HCT116 (cell line): ENCODE results near the gene MYH15. TPM values are rescaled to one million over a fixed set of nuclear protein-coding genes. Genes with fewer than 3 reads are reported as not detected.

Experiments used
- ATAC-seq: fragments of 200-7000 bp; cut with Tn5 transposase; 2 replicates; pipeline ENCODE4 v1.9.1; 2020; ENCODE audit warnings: mild to moderate bottlenecking, moderate library complexity
- BruUV-seq: library from RNA; stranded (reverse); fragments of 400-500 nt; replicated peaks from 2 replicates; lab custom pipeline; 2021; lab: Mats Ljungman, UMichigan
- CTCF ChIA-PET: fragments of 300-600 bp; sonication (Branson Sonifier 250); formaldehyde crosslinking; loops from one replicate; lab custom pipeline; 2021; ENCODE audit warnings: antibody characterized with exemption; lab: Charles Lee
- POLR2A ChIA-PET: fragments of 300-600, 350-600 bp; sonication (Branson Sonifier 250); formaldehyde crosslinking; loops from one replicate; lab custom pipeline; 2021; ENCODE audit warnings: antibody characterized with exemption; lab: Charles Lee
- RAD21 ChIA-PET, 2 experiments: fragments of 300-600 bp; sonication (Branson Sonifier 250); formaldehyde crosslinking; loops; one replicate each; lab custom pipeline; 2023; ENCODE audit warnings: low total read pairs in 2 of 2; ENCODE audit not compliant: uncharacterized antibody in 2 of 2, unreplicated experiment in 2 of 2, low non-redundant PET in 1 of 2; lab: Charles Lee
- DNase-seq: peaks from one replicate; pipeline ENCODE4 v3.0.0-alpha.2; 2010; ENCODE audit warnings: low read depth, low spot score
- H2AFZ ChIP-seq: fragments of 200-600 bp; shearing (Covaris generic), sonication (generic); 2 replicates; pipeline ENCODE4 v1.6.1; 2017; ENCODE audit warnings: low read depth, mixed run types, mixed read lengths, antibody characterized with exemption, low read length; ENCODE audit not compliant: poor library complexity, severe bottlenecking
- H3K27ac ChIP-seq: 2 replicates; pipeline ENCODE4 v1.5.1; 2012; ENCODE audit warnings: low read depth, low read length
- H3K27me3 ChIP-seq: fragments of 200-600 bp; sonication (generic); 2 replicates; pipeline ENCODE4 v1.6.1; 2016; ENCODE audit warnings: mixed run types, low read length, mixed read lengths; ENCODE audit not compliant: insufficient read depth
- H3K36me3 ChIP-seq, 2 experiments: fragments of 200-500 bp in 1 of 2; fragments of 200-600 bp in 1 of 2; sonication (Bioruptor generic) in 1 of 2; sonication (generic) in 1 of 2; 2 replicates each; pipeline versions ENCODE4 v1.5.1 to v1.6.1; 2014 to 2016; ENCODE audit warnings: low read length in 2 of 2, inconsistent platforms in 1 of 2, mixed read lengths in 1 of 2, mixed run types in 1 of 2; ENCODE audit not compliant: insufficient read depth in 2 of 2, control insufficient read depth in 1 of 2
- H3K4me1 ChIP-seq, 2 experiments: fragments of 200-600 bp in 1 of 2; sonication (generic) in 1 of 2; 2 replicates each; pipeline versions ENCODE4 v1.5.1 to v1.6.1; 2012 to 2017; ENCODE audit warnings: low read length in 2 of 2, inconsistent platforms in 1 of 2, mild to moderate bottlenecking in 1 of 2, mixed read lengths in 1 of 2, mixed run types in 1 of 2, moderate library complexity in 1 of 2; ENCODE audit not compliant: insufficient read depth in 2 of 2, control insufficient read depth in 1 of 2
- H3K4me2 ChIP-seq: fragments of 200-600 bp; sonication (generic); 2 replicates; pipeline ENCODE4 v1.6.1; 2017; ENCODE audit warnings: mixed run types, low read length, mixed read lengths
- H3K4me3 ChIP-seq, 2 experiments: fragments of 200-600 bp in 1 of 2; sonication (generic) in 1 of 2; replicated peaks in 1 of 2; 2 replicates each; pipeline ENCODE4 v1.5.1; 2011 to 2016; ENCODE audit warnings: low read length in 2 of 2, control low read depth in 1 of 2, low read depth in 1 of 2, mild to moderate bottlenecking in 1 of 2, mixed read lengths in 1 of 2, mixed run types in 1 of 2
- H3K79me2 ChIP-seq: fragments of 200-600 bp; sonication (generic); 2 replicates; pipeline ENCODE4 v1.6.1; 2017; ENCODE audit warnings: mild to moderate bottlenecking, mixed run types, low read length, moderate library complexity, mixed read lengths; ENCODE audit not compliant: insufficient read depth
- H3K9ac ChIP-seq: fragments of 200-600 bp; sonication (generic); 2 replicates; pipeline ENCODE4 v1.6.1; 2016; ENCODE audit warnings: low read length, mixed read lengths
- H3K9me2 ChIP-seq: fragments of 200-600 bp; sonication (generic), shearing (Covaris generic); 2 replicates; pipeline ENCODE4 v1.6.1; 2017; ENCODE audit warnings: mixed run types, mild to moderate bottlenecking, moderate library complexity; ENCODE audit not compliant: insufficient read depth
- H3K9me3 ChIP-seq, 2 experiments: fragments of 200-500 bp in 1 of 2; fragments of 200-600 bp in 1 of 2; sonication (Bioruptor generic) in 1 of 2; sonication (generic) in 1 of 2; 2 replicates each; pipeline ENCODE4 v1.6.1; 2014 to 2017; ENCODE audit warnings: low read length in 2 of 2, mixed read lengths in 2 of 2, inconsistent platforms in 1 of 2, low read depth in 1 of 2, mild to moderate bottlenecking in 1 of 2, mixed run types in 1 of 2, moderate library complexity in 1 of 2; ENCODE audit not compliant: control insufficient read depth in 1 of 2, insufficient read depth in 1 of 2
- H4K20me1 ChIP-seq: fragments of 200-600 bp; sonication (generic), shearing (Covaris generic); 2 replicates; pipeline ENCODE4 v1.6.1; 2017; ENCODE audit warnings: mixed run types, mild to moderate bottlenecking, moderate library complexity; ENCODE audit not compliant: insufficient read depth
- EZH2 ChIP-seq: fragments of 200-600 bp; sonication (generic); IDR thresholded peaks from 2 replicates; pipeline ENCODE4 v1.6.1; 2017; ENCODE audit warnings: antibody characterized with exemption, mixed run types
- EZH2phosphoT487 ChIP-seq: fragments of 200-600 bp; IDR thresholded peaks from 2 replicates; pipeline ENCODE4 v1.6.1; 2018; ENCODE audit warnings: antibody characterized with exemption, borderline replicate concordance
- POLR2A ChIP-seq: IDR thresholded peaks from 2 replicates; pipeline ENCODE4 v1.7.0; 2011; ENCODE audit warnings: borderline replicate concordance; ENCODE audit not compliant: insufficient read depth, insufficient read length; ENCODE audit errors: extremely low read depth
- RAD21 ChIP-seq: IDR thresholded peaks from 2 replicates; pipeline ENCODE4 v1.6.1; 2012; ENCODE audit warnings: low read depth, mild to moderate bottlenecking
- SP1 ChIP-seq: IDR thresholded peaks from 2 replicates; pipeline ENCODE4 v1.6.1; 2012; ENCODE audit warnings: low read depth
- TCF7L2 ChIP-seq: IDR thresholded peaks from 2 replicates; pipeline ENCODE4 v1.7.0; 2011; ENCODE audit warnings: borderline replicate concordance, inconsistent platforms; ENCODE audit not compliant: insufficient read depth, insufficient read length; ENCODE audit errors: extremely low read depth
- YY1 ChIP-seq: IDR thresholded peaks from 2 replicates; pipeline ENCODE4 v1.6.1; 2011; ENCODE audit warnings: low read length, low read depth, moderate library complexity, mild to moderate bottlenecking; ENCODE audit not compliant: insufficient replicate concordance; ENCODE audit errors: extremely low read depth
- intact Hi-C: fragments of 100-400 bp; cut with micrococcal nuclease; formaldehyde crosslinking; loops from 2 replicates; pipeline ENCODE4 v1.10.0; 2022
- total RNA-seq: library from RNA; stranded (reverse); gene quantifications from one replicate; pipeline ENCODE4 v1.2.1, GENCODE V29; 2021; ENCODE audit not compliant: unreplicated experiment
- TF ChIP-seq, protein P1 (sequence below), 3 experiments: fragments of 200-600 bp in 1 of 3; sonication (generic) in 1 of 3; IDR thresholded peaks in 2 of 3; conservative IDR thresholded peaks in 1 of 3; 2 replicates each; pipeline ENCODE4 v1.5.1; 2012 to 2017; ENCODE audit warnings: low read depth in 2 of 3, low read length in 2 of 3, antibody characterized with exemption in 1 of 3, borderline replicate concordance in 1 of 3, control low read depth in 1 of 3, mild to moderate bottlenecking in 1 of 3, mixed read lengths in 1 of 3, mixed run types in 1 of 3, moderate library complexity in 1 of 3; ENCODE audit not compliant: insufficient read depth in 1 of 3
- TF ChIP-seq, protein P2 (sequence below): IDR thresholded peaks from 2 replicates; pipeline ENCODE4 v1.6.1; 2012

Gene MYH15
- total RNA-seq, 1 experiment from 2014 or later, result 11.2 TPM

- no peak for TF ChIP-seq TCF7L2
- no peak for TF ChIP-seq RAD21
Measured at GRCh38 chr3:108509263-108509662, 1.1 kb downstream of the MYH15 start (continued).

- TF ChIP-seq YY1 (no peak), EZH2phosphoT487 (no peak), SP1 (no peak)
- POLR2A ChIA-PET, result no interaction called here
- H3K36me3 ChIP-seq, result no peaks in the 10 kb centered on the region
- H3K27me3 ChIP-seq, result no peaks in the 10 kb centered on the region
- CTCF ChIA-PET, result no interaction called here
- no peaks in the 10 kb centered on the region for H3K79me2 ChIP-seq
- no peak overlapping the region for H3K27ac ChIP-seq
- no peaks in the 10 kb centered on the region for H3K9me3 ChIP-seq
- RAD21 ChIA-PET, result no interaction called here
- intact Hi-C loops, result no loop called here
- H3K4me3 ChIP-seq, result no peak overlapping the region
- no TSS peak for BruUV-seq
- no peaks in the 10 kb centered on the region for H4K20me1 ChIP-seq
- H3K9ac ChIP-seq, result no peak overlapping the region
- ATAC-seq (no peak), DNase-seq (no peak)
- no peak overlapping the region for H3K4me2 ChIP-seq
- no peak overlapping the region for H2AFZ ChIP-seq
- no peaks in the 10 kb centered on the region for H3K9me2 ChIP-seq
- H3K4me1 ChIP-seq, result no peaks in the 10 kb centered on the region
Measured at GRCh38 chr3:108507902-108508301, 2.5 kb downstream of the MYH15 start.

GRCh38 chr3:108505811-108506210, 4.6 kb downstream of the MYH15 start:
- Histone ChIP-seq H3K4me1 (no peaks in the 10 kb centered on the region), H3K9ac (no peak overlapping the region), H2AFZ (no peak overlapping the region), H3K9me3 (no peaks in the 10 kb centered on the region), H3K27me3 (no peaks in the 10 kb centered on the region), H3K79me2 (no peaks in the 10 kb centered on the region), H3K36me3 (no peaks in the 10 kb centered on the region), H4K20me1 (no peaks in the 10 kb centered on the region), H3K4me2 (no peak overlapping the region), H3K4me3 (no peak overlapping the region), H3K9me2 (no peaks in the 10 kb centered on the region), H3K27ac (no peak overlapping the region)
- no peak for DNase-seq
- RAD21 ChIA-PET, result no interaction called here
- no peak for ATAC-seq
- POLR2A ChIA-PET, result no interaction called here
- TF ChIP-seq, protein P1, sequence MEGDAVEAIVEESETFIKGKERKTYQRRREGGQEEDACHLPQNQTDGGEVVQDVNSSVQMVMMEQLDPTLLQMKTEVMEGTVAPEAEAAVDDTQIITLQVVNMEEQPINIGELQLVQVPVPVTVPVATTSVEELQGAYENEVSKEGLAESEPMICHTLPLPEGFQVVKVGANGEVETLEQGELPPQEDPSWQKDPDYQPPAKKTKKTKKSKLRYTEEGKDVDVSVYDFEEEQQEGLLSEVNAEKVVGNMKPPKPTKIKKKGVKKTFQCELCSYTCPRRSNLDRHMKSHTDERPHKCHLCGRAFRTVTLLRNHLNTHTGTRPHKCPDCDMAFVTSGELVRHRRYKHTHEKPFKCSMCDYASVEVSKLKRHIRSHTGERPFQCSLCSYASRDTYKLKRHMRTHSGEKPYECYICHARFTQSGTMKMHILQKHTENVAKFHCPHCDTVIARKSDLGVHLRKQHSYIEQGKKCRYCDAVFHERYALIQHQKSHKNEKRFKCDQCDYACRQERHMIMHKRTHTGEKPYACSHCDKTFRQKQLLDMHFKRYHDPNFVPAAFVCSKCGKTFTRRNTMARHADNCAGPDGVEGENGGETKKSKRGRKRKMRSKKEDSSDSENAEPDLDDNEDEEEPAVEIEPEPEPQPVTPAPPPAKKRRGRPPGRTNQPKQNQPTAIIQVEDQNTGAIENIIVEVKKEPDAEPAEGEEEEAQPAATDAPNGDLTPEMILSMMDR (IDR thresholded peaks at IDR 0.05 in 2 of 3, conservative IDR thresholded peaks at IDR 0.05 in 1 of 3; ENCODE audit: borderline replicate concordance in 1 of 3, insufficient read depth in 1 of 3, low read depth in 2 of 3, low read length in 2 of 3), result 0 out of 6 replicates have a peak, but pooled peaks of 1 of the 3 experiments have one; percentile 8
- TF ChIP-seq RAD21 (peak; percentile 36; the same call in 1 of the 2 replicates), EZH2 (no peak), POLR2A (no peak)
- TF ChIP-seq, protein P2, sequence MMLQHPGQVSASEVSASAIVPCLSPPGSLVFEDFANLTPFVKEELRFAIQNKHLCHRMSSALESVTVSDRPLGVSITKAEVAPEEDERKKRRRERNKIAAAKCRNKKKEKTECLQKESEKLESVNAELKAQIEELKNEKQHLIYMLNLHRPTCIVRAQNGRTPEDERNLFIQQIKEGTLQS, result no peak
- intact Hi-C loops, result no loop called here
- CTCF ChIA-PET, result interaction anchor here (0.5 to 1.6 kb wide), 2 partner anchors 47 to 575 kb away, joined by 3 to 7 read pairs; no protein-coding TSS in a partner anchor
- BruUV-seq, result no TSS peak
